ENCODE data around the gene RUSF1.
"Not testable (repeated sequence)": the region's sequence is repeated elsewhere in the genome, so short reads cannot be mapped to it uniquely, and the experiment has no call there.

Gene RUSF1

DNA sequence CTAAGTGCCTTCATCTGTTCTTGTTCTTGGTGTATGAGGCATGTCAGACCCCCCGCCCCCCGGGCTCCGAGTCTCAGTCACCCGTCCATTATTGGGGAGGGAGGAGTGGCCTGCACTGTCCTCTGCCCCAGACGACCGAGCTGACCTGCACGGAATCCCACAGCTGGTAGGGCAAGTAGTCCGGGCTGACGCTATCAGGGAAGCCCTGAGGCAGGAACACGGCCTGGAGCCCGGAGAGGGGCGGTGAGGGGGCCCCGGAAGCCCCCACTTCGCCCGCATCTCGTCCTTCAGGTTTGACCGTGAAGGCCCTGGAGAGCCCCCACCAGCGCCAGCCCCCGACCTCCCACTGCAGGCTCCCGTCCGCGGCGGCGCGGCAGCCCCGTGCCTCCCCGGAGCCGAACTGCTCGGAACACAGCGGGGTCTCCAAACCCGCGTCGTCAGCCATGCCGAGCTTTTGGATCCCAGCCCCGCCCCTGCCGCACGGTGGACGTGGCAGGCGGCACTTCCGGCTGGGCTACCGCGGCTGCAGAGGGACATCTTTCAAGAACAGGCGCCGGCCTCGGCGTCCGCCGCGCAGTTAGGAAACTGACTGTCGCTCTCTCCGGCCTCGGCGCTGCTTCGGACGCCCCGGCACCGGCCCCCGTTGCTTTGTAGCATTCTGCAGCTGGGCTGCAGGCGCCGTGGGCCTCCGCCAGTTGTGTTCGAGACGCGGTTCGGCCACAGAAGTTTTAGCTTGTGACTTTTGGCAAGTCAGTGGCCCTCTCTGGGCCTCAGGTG is at the start of gene RUSF1:
Gene RUSF1 (minus strand): TSS at position 463 of the 777 bp plus-strand sequence. CDS start 18 bp downstream, at position 445.
- DNase-seq (ENCODE audit: low read depth), result peak; percentile 77

GRCh38 chr16:31542763-31543162 is 34.6 kb upstream of the RUSF1 start:
- no peak for DNase-seq (ENCODE audit: low read depth)

- DNase-seq (ENCODE audit: low read depth), result not testable (repeated sequence)
Measured at GRCh38 chr16:31539762-31540161, 31.6 kb upstream of the RUSF1 start.

GRCh38 chr16:31538243-31538598 is 30.0 kb upstream of the RUSF1 start:
- not testable (repeated sequence) for DNase-seq (ENCODE audit: low read depth)

- no peak for DNase-seq (ENCODE audit: low read depth)
Measured at GRCh38 chr16:31537362-31538242, 29.4 kb upstream of the RUSF1 start.

- no peak for DNase-seq (ENCODE audit: low read depth)
Measured at GRCh38 chr16:31536804-31537361, 28.7 kb upstream of the RUSF1 start.

GRCh38 chr16:31535737-31536136 is 27.5 kb upstream of the RUSF1 start:
- DNase-seq (ENCODE audit: low read depth), result no peak

DNA sequence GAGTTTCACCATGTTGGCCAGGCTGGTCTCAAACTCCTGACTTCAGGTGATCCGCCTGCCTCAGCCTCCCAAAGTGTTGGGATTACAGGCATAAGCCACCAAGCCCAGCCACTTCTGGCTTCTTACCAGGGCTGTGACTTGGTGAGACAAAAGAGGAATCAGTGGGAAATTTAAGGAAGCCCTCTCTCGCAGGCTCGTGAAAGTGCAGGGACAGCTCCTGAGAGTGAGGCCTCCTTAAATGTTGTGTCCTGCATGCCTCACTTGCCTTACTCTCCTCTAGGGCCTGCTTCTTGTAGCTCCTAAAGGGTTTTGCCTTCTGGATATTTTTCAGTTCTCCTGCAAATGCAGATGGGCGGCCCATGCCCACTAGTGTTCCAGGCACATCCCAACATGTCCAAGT is 24.7 kb upstream of the RUSF1 start:
- no peak for DNase-seq (ENCODE audit: low read depth)

DNA sequence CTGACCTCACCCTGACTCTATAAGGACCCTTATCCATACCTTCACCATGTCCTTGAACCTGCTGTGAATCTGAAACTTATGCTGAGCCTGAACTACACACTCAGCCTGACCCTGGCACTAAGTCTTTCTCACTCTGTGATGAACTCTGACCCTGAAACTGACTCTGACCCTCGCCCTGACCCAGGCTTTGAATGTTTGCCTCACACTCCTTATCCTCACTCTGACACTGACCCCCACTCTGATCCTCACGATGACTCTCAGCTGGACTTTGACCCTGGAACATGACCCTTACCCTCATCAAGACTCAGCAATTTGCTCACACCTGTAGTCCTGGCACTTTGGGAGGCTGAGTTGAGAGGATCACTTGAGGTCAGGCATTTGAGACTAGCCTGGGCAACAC is 23.9 kb upstream of the RUSF1 start:
- no peak for DNase-seq (ENCODE audit: low read depth)

DNA sequence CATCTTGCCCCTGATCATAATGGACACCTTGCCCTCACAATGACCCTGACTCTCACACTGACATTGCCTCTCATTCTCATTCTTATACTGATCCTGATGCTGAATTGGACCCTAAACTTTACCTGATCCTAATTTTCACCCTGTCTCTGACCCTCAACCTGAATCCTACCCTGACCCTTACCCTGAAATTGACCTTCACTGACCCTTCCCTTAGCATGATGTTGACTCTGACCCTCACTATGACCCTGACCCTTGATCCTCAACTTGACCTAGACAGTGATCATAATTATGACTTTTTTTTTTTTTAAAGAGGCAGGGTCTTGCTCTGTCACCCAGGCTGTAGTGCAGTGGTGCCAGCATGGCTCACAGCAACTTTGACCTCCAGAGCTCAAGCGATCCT is 22.9 kb upstream of the RUSF1 start:
- DNase-seq (ENCODE audit: low read depth), result no peak

- no peak for DNase-seq (ENCODE audit: low read depth)
Measured at GRCh38 chr16:31530405-31530804, 22.2 kb upstream of the RUSF1 start.

DNA sequence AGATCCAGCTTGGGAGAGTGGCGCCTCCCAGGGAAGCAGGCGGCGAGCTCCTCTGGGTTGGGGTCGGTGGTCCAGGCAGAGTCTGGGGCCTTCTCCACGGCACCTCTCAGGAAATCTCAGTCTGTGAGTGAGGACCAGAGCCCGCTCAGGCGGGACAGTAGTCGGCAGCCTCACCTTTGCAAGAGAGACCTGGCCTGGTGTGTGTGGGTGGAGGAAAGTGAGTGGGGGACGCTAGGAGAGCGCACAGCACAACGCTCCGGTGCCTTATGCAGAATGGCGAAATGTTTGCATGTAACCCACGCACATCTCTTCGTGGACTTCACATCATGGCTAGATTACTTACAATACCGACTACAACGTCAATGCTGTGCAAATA is 21.7 kb upstream of the RUSF1 start:
- no peak for DNase-seq (ENCODE audit: low read depth)

DNA sequence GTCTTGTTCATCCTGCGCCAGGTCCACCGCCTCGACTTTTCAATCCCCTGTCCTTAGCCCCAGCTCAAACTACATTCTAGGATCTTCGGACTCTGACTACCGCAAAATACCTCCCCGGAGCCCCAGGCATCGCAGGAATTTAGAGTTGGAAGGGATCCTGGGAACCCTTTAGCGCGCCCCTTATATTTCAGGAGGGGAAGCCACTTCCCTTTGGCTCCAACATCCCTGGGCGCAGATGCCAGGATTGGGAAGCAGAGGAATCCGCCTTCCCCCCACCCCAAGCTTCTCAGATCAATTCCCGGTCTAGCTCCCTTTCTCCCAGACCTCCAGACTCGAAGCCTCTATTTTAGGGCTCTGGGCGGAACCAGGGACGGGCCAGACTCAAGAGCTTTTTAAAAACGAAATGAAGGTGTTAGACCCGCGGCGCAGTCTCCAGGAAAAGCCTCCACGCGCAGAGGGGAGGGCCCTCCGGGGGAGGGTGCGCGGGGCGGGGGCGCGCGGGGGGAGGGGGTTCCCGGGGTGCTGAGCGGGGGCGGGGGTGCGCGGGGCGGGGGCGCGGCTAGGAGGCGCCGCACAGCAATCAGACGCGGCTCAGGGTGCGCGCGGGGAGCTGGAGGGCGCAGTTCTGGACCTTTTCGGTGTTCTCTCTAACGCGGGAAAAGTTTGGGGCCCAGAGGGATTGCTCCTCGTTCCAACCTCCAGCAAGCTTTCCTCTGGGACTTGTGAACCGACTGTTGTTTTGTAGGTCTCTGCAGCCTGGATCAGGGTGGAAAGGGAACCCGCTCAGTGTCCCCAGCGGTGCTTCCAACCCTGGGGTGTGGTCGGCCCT is 21.1 kb upstream of the RUSF1 start:
- no peak for DNase-seq (ENCODE audit: low read depth)

DNA sequence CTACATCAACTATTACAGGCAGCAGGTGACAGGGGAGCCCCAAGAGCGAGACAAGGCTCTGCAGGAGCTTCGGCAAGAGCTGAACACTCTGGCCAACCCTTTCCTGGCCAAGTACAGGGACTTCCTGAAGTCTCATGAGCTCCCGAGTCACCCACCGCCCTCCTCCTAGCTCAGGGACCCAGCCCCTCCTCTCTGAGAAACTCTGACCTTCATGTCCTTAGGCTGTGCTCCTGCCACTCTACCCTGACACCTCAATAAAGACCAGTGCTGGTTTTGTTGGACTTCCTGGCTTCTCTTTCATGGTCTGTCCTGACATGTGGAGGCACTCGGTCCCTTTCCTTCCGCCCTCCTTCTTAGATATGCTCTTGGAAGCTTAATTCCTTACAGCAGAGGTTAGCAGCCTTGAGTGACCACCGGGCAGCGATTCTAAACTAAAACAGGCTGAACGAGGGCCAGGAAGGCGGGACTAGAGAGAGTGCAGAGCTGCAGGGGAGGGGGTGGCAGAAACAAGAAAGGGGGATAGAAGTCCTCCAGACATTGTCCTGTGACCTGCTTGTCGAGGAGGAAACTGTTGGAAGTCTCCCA is 20.4 kb upstream of the RUSF1 start:
- no peak for DNase-seq (ENCODE audit: low read depth)

DNA sequence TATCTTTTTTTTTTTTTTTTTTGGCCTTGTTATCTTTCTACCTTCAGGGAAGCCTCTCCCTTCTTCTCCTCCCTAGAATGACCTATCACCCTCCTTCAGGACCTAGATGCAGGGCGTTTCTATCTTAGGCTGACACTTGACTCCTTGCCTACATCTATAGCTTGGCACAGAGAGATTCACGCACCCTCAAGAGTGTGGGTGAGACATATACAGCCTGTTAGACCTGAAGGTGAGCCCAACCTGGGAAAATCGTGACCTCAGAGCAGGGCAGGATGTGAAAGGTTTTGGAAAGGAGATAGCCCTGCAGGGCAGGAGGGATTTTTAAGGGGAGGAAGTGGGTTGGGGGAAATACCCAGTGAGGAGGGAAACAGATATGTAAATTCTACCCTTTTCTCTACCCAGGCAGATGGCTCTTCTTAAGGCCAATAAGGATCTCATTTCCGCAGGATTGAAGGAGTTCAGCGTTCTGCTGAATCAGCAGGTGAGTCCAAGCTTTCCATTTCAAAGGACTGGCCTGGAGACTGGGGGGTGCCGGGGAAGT is 19.6 kb upstream of the RUSF1 start, which contains the start of gene AHSP:
Gene AHSP (plus strand): TSS at position 167 of the 541 bp plus-strand sequence. CDS start 240 bp downstream, at position 407.
- DNase-seq (ENCODE audit: low read depth), result no peak

- no peak for DNase-seq (ENCODE audit: low read depth)
Measured at GRCh38 chr16:31525113-31525512, 16.9 kb upstream of the RUSF1 start.

GRCh38 chr16:31523768-31524167 is 15.6 kb upstream of the RUSF1 start:
- DNase-seq (ENCODE audit: low read depth), result not testable (repeated sequence)

- DNase-seq (ENCODE audit: low read depth), result no peak
Measured at GRCh38 chr16:31522071-31522470, 13.9 kb upstream of the RUSF1 start.

DNA sequence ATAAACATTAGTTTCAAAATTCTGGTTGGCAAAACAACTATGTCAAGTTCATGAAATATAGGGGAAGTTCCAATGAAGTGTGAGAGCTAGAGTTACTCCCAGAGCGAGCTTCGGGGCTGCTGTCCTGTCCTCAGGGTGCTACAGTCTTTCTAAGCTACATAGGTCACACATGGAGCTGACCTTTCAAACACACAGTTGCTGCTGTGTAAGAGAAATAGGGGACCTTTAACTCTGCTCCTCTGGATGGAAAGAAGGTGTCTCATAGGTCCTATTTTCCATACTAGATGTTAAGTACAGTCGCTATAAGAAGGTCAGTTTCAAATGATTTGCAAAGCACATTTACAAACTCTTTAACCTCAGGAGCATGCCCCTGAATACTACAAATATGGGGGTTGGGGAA is 13.2 kb upstream of the RUSF1 start:
- DNase-seq (ENCODE audit: low read depth), result no peak

DNA sequence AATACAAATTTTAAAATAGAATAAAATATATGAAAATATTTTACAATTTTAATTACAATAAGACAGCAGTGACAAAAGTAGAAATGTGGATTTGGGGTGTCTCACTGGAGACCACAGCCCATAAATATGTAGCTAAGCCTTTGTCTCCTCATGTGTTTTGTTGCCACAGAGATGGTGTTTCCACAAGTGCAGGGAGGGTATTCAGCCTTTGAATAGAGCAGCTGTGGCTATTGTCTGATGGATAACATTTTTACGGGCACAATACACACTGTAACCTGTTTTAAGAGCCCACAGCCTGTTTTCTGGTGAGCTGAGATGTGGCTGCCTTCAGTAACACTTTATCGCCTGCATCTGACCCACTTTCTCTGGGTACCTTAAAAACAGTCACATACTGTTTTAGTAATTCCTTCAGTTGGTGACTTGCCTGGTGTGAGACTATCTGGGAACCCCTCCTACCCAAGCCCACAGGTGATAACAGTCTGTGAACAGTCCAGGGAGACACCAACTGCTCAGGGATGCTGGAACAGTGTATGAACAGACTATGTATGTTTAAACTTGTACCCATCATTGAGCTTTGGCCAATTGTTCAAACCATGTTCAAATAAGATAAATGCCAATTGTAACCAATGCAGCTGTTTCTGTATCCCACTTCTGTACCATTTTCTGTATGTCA is 11.7 kb upstream of the RUSF1 start:
- no peak for DNase-seq (ENCODE audit: low read depth)

Measured in stromal cell of bone marrow (primary cell).